ENCODE data around the gene STIP1. TPM values are rescaled to one million over a fixed set of nuclear protein-coding genes. Genes with fewer than 3 reads are reported as not detected.

The STIP1 gene
- total RNA-seq, 1 donor from 2014 or later = 125 TPM

DNA sequence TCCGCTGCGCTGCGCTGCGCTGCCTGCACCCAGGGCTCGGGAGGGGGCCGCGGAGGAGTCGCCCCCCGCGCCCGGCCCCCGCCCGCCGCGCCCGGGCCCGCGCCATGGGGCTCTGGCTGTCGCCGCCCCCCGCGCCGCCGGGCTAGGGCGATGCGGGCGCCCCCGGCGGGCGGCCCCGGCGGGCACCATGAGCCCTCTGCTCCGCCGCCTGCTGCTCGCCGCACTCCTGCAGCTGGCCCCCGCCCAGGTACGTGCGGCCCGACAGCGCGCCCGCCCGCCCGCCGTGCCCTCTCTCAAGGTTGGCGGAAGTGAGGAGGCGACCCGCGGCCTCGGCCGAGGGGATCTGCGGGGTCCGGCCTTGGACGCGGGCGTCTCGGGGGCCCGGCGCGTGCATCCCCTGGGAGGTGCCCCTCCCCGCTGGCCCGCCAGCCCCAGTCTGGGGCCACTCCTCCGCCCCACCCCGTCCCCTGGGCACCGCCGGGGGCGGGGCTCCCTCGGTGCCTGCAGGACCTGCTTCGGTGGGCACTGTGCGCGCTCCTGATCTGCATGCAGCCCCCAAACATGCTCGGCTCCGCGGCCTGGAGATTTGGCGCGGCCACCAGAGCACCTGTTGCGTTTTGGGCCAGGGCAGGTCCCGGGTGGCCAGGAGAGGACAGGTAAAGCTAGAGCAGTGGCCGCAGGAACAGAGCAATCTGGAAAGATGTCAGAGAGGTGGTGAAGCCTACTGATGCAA is 48.8 kb downstream of the STIP1 start:
- Histone ChIP-seq H3K36me3 (peaks cover 23% of the 10 kb centered on the region), H3K4me1 (peaks cover 69% of the 10 kb centered on the region), H3K9me3 (no peaks in the 10 kb centered on the region), H3K4me3 (peak overlapping the region; percentile 76), H3K27me3 (ENCODE audit: low read depth) (no peaks in the 10 kb centered on the region), H3K27ac (peak overlapping the region; percentile 75)
- no peak for DNase-seq
- intact Hi-C loops (cut with DNase I) = no loop called here
- TF ChIP-seq, protein P1, sequence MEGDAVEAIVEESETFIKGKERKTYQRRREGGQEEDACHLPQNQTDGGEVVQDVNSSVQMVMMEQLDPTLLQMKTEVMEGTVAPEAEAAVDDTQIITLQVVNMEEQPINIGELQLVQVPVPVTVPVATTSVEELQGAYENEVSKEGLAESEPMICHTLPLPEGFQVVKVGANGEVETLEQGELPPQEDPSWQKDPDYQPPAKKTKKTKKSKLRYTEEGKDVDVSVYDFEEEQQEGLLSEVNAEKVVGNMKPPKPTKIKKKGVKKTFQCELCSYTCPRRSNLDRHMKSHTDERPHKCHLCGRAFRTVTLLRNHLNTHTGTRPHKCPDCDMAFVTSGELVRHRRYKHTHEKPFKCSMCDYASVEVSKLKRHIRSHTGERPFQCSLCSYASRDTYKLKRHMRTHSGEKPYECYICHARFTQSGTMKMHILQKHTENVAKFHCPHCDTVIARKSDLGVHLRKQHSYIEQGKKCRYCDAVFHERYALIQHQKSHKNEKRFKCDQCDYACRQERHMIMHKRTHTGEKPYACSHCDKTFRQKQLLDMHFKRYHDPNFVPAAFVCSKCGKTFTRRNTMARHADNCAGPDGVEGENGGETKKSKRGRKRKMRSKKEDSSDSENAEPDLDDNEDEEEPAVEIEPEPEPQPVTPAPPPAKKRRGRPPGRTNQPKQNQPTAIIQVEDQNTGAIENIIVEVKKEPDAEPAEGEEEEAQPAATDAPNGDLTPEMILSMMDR (IDR thresholded peaks at IDR 0.05) = no peak
- ATAC-seq = peak; percentile 41 to 44

DNA sequence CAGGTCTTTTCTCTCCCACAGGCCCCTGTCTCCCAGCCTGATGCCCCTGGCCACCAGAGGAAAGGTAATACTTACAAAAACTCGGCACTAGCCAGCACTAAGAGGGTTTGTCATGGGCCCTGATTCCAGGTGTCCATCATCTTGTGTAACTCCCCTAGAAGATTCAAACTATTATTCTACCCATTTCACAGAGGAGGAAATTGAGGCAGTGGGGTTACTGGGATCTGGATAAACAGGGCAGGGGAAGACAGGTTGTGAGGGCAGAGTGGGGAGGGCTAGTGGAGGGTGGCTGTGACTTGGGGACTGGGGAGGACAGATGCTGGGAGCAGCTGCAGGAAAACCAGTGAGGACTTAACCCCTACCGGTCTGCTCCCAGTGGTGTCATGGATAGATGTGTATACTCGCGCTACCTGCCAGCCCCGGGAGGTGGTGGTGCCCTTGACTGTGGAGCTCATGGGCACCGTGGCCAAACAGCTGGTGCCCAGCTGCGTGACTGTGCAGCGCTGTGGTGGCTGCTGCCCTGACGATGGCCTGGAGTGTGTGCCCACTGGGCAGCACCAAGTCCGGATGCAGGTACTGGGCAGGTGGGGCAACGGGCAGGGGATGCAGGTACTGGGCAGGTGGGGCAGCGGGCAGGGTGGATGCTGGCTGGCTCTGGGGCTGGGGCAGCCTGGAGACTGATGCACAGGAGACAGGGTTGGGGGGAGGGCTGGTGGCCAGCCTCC is 49.6 kb downstream of the STIP1 start:
- TF ChIP-seq, protein P1 (IDR thresholded peaks at IDR 0.05) = no peak
- Histone ChIP-seq H3K4me1 (peaks cover 73% of the 10 kb centered on the region), H3K27ac (peak overlapping the region; percentile 75), H3K36me3 (peaks cover 23% of the 10 kb centered on the region), H3K9me3 (no peaks in the 10 kb centered on the region), H3K27me3 (ENCODE audit: low read depth) (no peaks in the 10 kb centered on the region), H3K4me3 (peak overlapping the region; percentile 76)
- DNase-seq (no peak), ATAC-seq (no peak)
- intact Hi-C loops (cut with DNase I) = no loop called here

DNA sequence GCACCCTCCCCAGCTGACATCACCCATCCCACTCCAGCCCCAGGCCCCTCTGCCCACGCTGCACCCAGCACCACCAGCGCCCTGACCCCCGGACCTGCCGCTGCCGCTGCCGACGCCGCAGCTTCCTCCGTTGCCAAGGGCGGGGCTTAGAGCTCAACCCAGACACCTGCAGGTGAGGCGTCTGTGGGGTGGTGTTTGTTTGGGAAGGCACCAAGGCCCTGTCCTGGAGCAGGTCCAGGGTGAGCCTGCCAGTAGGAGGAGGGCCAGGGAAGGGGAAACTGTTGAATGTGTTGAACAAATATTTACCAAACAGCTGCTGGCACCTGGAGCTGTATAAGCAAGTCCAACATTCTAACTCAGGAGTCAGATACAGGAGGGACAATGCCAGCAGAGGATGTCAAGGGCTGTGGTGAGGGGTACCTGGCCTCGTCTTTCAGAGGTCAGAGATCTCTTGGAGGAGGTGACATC is 51.5 kb downstream of the STIP1 start:
- peak overlapping the region; percentile 99 for H3K27ac ChIP-seq

DNA sequence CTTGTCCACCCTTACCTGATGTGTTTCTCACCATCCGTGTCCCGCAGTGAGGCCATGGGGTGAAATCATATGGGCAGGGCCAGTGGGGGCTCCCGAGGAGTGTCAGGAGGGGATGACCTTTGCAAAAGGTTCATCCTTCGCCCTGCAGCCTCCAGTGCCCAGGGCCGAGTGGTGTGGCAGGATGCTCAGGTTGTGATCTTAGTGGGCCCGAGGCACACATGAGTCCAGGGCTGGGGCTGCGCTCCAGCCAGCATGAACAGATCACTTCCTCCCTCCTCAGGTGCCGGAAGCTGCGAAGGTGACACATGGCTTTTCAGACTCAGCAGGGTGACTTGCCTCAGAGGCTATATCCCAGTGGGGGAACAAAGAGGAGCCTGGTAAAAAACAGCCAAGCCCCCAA is 52.1 kb downstream of the STIP1 start:
- intact Hi-C loops (cut with DNase I) = no loop called here
- DNase-seq (no peak), ATAC-seq (no peak)
- peak overlapping the region; percentile 99 for H3K27ac ChIP-seq
- no peaks in the 10 kb centered on the region for H3K27me3 ChIP-seq (ENCODE audit: low read depth)
- peaks cover 64% of the 10 kb centered on the region for H3K4me1 ChIP-seq
- no peaks in the 10 kb centered on the region for H3K9me3 ChIP-seq
- TF ChIP-seq, protein P1 (IDR thresholded peaks at IDR 0.05) = no peak
- peaks cover 24% of the 10 kb centered on the region for H3K36me3 ChIP-seq
- H3K4me3 ChIP-seq = no peak overlapping the region

More for the DNA sequence above, 51.5 kb downstream of the STIP1 start:
- Histone ChIP-seq H3K27me3 (ENCODE audit: low read depth) (no peaks in the 10 kb centered on the region), H3K36me3 (peaks cover 23% of the 10 kb centered on the region), H3K4me1 (peaks cover 64% of the 10 kb centered on the region), H3K9me3 (no peaks in the 10 kb centered on the region), H3K4me3 (peak overlapping the region; percentile 14)
- intact Hi-C loops (cut with DNase I) = no loop called here
- DNase-seq (peak; percentile 88), ATAC-seq (peak in 1 of 2 donors; percentile 2)
- TF ChIP-seq, protein P1 (IDR thresholded peaks at IDR 0.05) = no peak

DNA sequence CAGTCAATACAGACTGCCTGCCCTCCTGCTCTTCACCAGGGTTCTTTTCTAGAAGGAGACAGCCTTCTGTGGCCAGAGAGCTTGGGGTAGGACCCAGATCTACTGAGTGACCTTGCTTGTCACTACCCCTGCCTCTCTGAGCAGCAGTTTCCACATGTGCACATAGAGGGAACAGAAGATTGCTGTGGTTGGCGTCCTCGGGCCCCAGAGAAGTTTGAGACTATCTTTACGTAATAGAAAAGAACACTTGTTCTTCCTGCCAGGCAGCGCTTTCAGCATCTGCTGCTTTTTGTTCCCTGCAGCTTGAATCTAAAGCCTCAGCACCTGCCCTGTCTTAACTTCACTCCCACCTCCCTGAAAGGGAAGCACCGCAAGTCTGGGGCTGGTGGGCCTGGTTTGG is 53.0 kb downstream of the STIP1 start:
- H3K4me1 ChIP-seq = peaks cover 56% of the 10 kb centered on the region
- intact Hi-C loops (cut with DNase I) = no loop called here
- H3K9me3 ChIP-seq = no peaks in the 10 kb centered on the region
- TF ChIP-seq, protein P1 (IDR thresholded peaks at IDR 0.05) = no peak
- DNase-seq (no peak), ATAC-seq (no peak)
- peak overlapping the region; percentile 99 for H3K27ac ChIP-seq
- H3K27me3 ChIP-seq (ENCODE audit: low read depth) = no peaks in the 10 kb centered on the region
- no peak overlapping the region for H3K4me3 ChIP-seq
- H3K36me3 ChIP-seq = peaks cover 33% of the 10 kb centered on the region
